HG02884 (cell line): ENCODE results near the gene STAT5B.

Experiments used
- ATAC-seq: cut with Tn5 transposase; IDR thresholded peaks from one replicate; pipeline ENCODE4 v1.9.1; 2021; ENCODE audit warnings: mild to moderate bottlenecking, moderate library complexity; ENCODE audit not compliant: unreplicated experiment

Gene STAT5B

GRCh38 chr17:42286411-42287221 is 10.4 kb upstream of the STAT5B start:
- no peak for ATAC-seq

- ATAC-seq, result no peak
These were observed 9.3 kb upstream of the STAT5B start for GRCh38 chr17:42285346-42286050.

DNA sequence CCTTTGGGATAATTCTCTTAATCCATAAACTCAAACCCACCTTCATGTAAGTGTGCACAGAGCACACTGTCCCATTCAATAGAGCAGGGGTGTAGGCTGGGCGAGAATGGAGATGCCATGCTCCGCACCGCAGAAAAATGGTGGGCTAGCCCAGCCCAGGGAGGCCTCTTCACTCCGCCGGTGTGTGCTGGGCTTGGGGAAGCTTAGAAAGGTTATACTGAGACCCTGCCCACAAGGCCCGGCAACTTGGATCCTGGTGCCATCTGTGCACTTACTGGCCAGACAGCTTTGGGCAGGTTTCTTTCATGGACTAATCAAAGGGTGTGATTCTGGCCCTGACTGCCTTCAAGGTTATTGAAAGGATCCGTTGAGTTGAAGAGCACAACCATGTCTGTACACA is 8.4 kb upstream of the STAT5B start:
- ATAC-seq, result no peak

DNA sequence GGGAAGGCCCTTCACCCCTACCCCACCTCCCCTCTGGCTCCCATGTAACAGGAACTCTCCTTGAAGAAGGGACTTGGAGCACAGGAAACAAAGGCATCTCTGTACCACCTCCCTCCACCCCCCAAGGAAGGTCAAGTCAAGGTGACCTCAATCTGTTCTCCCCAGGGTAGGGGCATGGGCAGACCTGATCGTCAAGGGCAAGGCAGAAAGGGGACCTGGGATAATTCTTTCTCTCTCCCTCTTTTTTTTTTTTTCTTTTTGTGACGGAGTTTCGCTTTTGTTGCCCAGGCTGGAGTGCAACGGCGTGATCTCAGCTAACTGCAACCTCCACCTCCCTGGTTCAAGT is 7.8 kb upstream of the STAT5B start:
- ATAC-seq, result no peak

DNA sequence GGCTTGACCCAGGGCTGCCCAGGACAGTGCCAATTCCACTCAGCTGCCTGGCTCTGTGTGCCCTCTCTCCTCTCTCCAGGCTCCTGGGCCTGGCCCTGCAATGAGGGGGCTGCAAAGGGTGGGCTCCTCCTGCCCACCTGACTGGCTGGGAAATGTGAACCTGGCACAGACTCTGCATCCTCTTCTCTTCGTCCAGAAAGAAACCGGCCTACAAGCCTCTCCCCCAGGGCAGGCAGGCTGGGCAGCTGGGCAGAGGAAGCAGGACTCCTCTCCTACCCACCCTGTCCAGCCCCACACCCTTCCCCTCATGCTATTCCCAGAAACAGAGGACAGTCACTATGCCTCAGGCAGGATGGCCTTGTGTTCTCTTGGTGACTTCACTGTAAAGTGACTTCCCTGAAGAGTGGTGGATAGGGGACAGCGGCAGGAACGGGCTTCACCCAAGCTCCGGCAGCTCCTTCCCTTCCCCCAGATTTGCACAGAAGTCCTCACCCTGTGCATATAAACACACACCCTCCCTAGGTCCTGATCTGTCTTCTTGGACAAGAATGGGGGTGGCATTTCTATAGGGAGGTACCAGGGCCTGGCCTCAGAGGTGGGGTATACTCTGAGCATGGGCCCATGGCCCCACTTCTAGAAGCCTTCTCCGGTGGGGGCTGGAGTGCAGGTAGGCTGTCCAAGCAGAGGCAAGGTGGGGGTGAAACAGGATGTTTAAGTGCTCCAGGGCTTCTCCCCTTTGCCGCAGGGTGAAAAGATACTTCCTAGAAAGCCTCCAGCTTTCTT is 7.2 kb upstream of the STAT5B start:
- no peak for ATAC-seq

GRCh38 chr17:42282478-42283080 is 6.4 kb upstream of the STAT5B start:
- no peak for ATAC-seq

DNA sequence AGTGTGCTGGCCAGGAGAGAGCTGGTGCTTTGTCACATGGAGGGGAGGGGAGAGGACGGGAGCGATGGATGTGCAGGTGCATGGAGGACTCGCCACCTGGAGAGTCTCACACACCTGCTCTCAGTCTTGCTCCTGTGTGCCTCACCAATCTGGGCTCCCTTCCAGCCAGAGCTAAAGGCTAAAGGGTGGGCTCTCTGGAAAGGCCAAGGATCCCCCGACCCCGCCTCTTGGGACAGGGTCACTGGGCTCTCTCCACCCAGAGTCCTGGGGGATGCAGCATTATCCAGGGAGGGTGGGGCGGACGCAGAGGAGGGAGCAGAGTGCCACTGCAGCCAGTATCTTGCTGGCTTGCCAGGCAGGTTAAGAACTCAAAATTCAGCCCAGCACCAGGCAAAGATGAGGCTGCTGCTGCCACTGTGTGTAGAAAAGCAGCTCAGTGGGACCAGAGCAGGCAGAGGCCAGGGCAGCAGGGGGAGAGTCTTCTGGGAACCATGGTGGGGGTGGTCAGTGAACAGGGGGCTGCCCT is 5.4 kb upstream of the STAT5B start:
- ATAC-seq, result no peak

DNA sequence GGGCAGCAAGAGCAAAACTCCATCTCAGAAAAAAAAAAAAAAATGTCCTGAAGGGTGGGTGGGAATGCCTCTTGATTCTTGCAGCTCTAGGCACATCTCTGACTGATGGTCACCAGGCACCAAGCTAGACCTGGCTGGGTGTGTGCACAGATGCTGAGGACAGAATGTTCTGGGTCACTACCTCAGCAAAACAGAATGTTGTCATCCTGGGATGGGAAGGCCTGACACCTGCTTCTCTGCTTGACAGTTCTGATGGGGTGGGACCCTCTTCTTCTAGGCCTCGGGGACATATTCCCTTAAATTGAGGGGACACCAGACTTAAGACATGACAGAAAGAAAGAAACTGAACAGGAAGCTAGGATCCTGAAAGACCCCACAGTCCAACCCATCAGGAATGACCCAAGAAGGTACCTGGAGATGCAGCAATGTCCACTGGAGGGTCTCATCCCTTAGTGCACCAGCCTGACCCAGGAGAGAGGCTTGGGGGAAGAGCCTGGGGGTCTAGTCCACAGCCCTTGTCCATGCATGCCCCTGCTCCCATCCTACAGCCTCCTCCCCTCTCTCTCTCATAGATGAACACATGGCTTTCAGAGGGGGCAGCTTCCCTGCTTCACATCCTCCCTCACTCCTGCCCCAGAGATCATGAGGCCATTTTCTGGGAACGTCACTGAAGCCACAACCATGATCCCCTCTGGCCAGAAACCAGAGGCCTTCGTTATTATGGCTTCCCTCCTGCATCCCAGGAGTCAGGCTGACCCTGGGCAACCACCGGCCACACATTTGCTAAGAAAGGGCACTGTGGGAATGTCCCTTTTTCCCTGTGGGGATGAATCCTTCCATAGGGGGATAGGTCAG is 3.8 kb upstream of the STAT5B start:
- no peak for ATAC-seq

- no peak for ATAC-seq
These were observed 1.1 kb upstream of the STAT5B start for GRCh38 chr17:42277342-42277712.

GRCh38 chr17:42276609-42277341 is 584 bp upstream of the STAT5B start:
- ATAC-seq, result no peak

DNA sequence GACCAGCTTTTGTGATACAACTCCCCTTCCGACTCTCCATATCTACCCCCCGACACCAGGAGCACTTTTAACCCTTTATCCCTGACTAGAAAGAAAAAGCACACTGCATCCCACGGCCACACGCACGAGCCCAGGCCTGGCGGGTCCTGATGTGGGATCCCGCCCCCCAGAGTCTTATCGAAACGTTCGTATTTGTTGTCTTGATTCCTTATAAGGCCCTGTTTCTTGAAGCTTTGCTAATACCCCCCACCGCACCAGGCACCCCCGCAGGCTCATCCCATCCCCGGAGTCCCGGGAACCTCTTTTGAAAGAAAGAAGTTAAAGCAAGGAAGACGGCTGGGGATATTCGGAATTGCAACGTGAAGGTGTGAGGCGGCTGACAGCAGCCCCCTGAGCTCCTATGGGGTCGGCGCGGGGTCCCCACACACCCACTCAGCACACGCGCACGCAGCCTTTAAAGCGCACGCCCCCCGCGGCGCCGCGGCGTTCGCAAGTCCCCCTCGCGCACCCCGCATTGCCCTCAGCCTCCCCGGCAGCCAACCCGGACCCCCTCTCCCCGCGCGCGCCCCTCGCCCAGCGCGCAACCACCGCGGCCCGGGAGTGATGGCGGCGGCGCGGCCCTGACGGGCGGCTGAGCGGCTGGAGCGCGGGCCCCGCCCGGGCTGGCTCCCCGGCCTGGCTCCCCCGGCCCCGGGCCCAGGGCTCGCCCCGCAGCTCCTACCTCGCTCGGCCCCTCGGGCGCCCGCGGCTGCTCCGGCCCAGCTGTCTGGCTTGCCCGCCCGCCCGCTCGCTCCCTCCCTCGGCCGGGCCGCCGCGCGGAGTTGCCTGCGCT is 448 bp downstream of the STAT5B start:
- no peak for ATAC-seq

DNA sequence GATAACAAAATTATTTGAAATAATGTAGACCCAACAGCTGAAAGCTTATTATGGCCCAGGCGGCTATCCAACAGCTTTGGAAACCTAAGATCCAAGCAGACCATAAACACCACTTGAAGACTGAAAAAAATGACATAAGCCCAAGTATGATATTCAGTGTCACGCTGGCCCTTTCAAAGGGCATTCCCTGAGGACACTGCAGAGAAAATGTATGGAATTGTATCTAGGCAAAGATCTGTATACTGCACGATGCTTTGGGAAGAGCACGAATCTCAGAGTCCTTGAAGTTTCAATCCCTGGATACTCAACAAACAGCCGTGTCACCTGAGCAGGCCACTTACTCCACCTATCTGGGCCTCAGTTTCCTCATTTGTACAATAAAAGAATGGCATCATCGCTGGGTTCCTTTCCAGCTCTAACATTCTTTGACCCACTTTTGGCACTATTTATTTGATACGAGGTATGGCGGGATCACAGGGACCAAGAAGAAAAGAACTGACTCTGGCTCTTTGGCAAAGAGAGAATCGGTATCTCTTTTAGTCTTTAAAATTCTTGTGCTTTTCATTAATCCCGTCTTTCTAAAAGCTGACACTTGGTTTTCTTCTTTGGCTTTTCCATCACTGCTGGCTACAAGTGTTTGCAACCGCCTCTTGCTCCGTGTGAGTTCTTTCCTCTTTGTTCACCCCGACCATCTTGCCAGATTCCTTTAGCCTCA is 1.2 kb downstream of the STAT5B start:
- no peak for ATAC-seq

GRCh38 chr17:42274253-42274542 is 2.0 kb downstream of the STAT5B start:
- no peak for ATAC-seq

GRCh38 chr17:42273474-42274252 is 2.5 kb downstream of the STAT5B start:
- no peak for ATAC-seq

GRCh38 chr17:42272162-42272907 is 3.9 kb downstream of the STAT5B start:
- no peak for ATAC-seq

DNA sequence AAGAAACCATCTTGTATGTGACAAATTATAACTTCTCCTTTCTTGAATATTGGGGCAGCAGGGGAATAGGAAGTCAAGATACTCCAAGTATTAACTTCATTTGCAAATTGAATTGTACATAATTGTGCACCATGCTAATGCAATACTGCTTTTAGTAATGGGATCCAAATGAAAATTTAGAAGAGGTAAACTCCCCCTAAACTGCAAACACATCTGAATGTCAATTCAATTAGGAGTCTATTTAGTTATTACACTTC is 4.5 kb downstream of the STAT5B start:
- no peak for ATAC-seq
